CD14-positive monocyte (primary cell): ENCODE measurements around the gene KIF13A. TPM values are rescaled to one million over a fixed set of nuclear protein-coding genes. Genes with fewer than 3 reads are reported as not detected.

Experiments
- DNase-seq, 3 donors: peaks; one replicate each; pipeline ENCODE4 v3.0.0-alpha.2; 2011 to 2022
- H2AFZ ChIP-seq: 2 replicates; pipeline ENCODE4 v1.6.0; 2012; ENCODE audit warnings: mild to moderate bottlenecking, low read depth, low read length, inconsistent platforms; ENCODE audit not compliant: insufficient read depth, poor library complexity, severe bottlenecking
- H3K27ac ChIP-seq, 2 donors: 1 replicate in 1 of 2; 2 replicates in 1 of 2; pipeline ENCODE4 v1.5.1; 2012 to 2013; ENCODE audit warnings: low read length in 2 of 2, control low read depth in 1 of 2, inconsistent platforms in 1 of 2, low read depth in 1 of 2, mild to moderate bottlenecking in 1 of 2
- H3K27me3 ChIP-seq, 2 donors: one replicate each; pipeline versions ENCODE4 v1.6.0 to v1.6.1; 2011 to 2013; ENCODE audit warnings: low read length in 2 of 2; ENCODE audit not compliant: control insufficient read depth in 2 of 2, insufficient read depth in 2 of 2
- H3K36me3 ChIP-seq, 2 donors: replicated peaks in 1 of 2; 1 replicate in 1 of 2; 2 replicates in 1 of 2; pipeline versions ENCODE4 v1.5.1 to v1.6.1; 2012 to 2013; ENCODE audit warnings: low read length in 2 of 2, control low read depth in 1 of 2, inconsistent platforms in 1 of 2, mild to moderate bottlenecking in 1 of 2; ENCODE audit not compliant: insufficient read depth in 2 of 2, control insufficient read depth in 1 of 2
- H3K4me1 ChIP-seq, 2 donors: 1 replicate in 1 of 2; 2 replicates in 1 of 2; pipeline versions ENCODE4 v1.5.1 to v1.6.1; 2012 to 2013; ENCODE audit warnings: low read length in 2 of 2, control low read depth in 1 of 2, inconsistent platforms in 1 of 2, mild to moderate bottlenecking in 1 of 2, moderate library complexity in 1 of 2; ENCODE audit not compliant: insufficient read depth in 2 of 2, control insufficient read depth in 1 of 2
- H3K4me2 ChIP-seq: replicated peaks from 2 replicates; pipeline ENCODE3; 2012; ENCODE audit warnings: low read length, moderate library complexity, mild to moderate bottlenecking; ENCODE audit not compliant: poor library complexity, severe bottlenecking; ENCODE audit errors: extremely low read depth
- H3K4me3 ChIP-seq, 3 experiments: fragments of 200-600 bp in 1 of 3; sonication (generic) in 1 of 3; replicated peaks in 1 of 3; 1 replicate in 2 of 3; 2 replicates in 1 of 3; pipeline ENCODE4 v1.5.1; 2011 to 2013; ENCODE audit warnings: low read length in 3 of 3, mild to moderate bottlenecking in 3 of 3, control low read depth in 2 of 3, low read depth in 2 of 3, inconsistent platforms in 1 of 3, moderate library complexity in 1 of 3
- H3K79me2 ChIP-seq: 2 replicates; pipeline ENCODE4 v1.6.0; 2012; ENCODE audit warnings: mild to moderate bottlenecking, control low read depth, inconsistent platforms, low read length, moderate library complexity; ENCODE audit not compliant: insufficient read depth
- H3K9ac ChIP-seq: 2 replicates; pipeline ENCODE4 v1.6.0; 2017; ENCODE audit warnings: low read length, mild to moderate bottlenecking; ENCODE audit not compliant: insufficient read depth, poor library complexity, severe bottlenecking
- H3K9me3 ChIP-seq, 2 donors: replicated peaks in 1 of 2; 1 replicate in 1 of 2; 2 replicates in 1 of 2; pipeline versions ENCODE4 v1.5.1 to v1.6.1; 2012 to 2013; ENCODE audit warnings: low read length in 2 of 2, control low read depth in 1 of 2; ENCODE audit not compliant: control insufficient read depth in 1 of 2, insufficient read depth in 1 of 2
- H4K20me1 ChIP-seq: 2 replicates; pipeline ENCODE4 v1.6.0; 2012; ENCODE audit warnings: mild to moderate bottlenecking, low read length, control low read depth, moderate library complexity; ENCODE audit not compliant: insufficient read depth
- H3K27ac Mint-ChIP-seq, 7 donors: one replicate each; pipeline ENCODE4 v1.8.0; 2020; ENCODE audit warnings: mild to moderate bottlenecking in 7 of 7, mixed read lengths in 7 of 7, moderate library complexity in 6 of 7, inconsistent platforms in 2 of 7
- H3K27me3 Mint-ChIP-seq, 3 donors: one replicate each; pipeline ENCODE4 v1.8.0; 2021 to 2022; ENCODE audit warnings: low read depth in 3 of 3, mild to moderate bottlenecking in 3 of 3, mixed read lengths in 3 of 3, moderate library complexity in 3 of 3, inconsistent platforms in 1 of 3
- H3K36me3 Mint-ChIP-seq, 2 donors: one replicate each; pipeline ENCODE4 v1.8.0; 2020; ENCODE audit warnings: mixed read lengths in 2 of 2, inconsistent platforms in 1 of 2, mild to moderate bottlenecking in 1 of 2
- H3K4me1 Mint-ChIP-seq: one replicate; pipeline ENCODE4 v1.8.0; 2020; ENCODE audit warnings: mild to moderate bottlenecking, mixed read lengths
- H3K4me3 Mint-ChIP-seq, 2 donors: one replicate each; pipeline ENCODE4 v1.8.0; 2020; ENCODE audit warnings: mild to moderate bottlenecking in 2 of 2, mixed read lengths in 2 of 2, moderate library complexity in 1 of 2
- H3K9me3 Mint-ChIP-seq, 7 donors: one replicate each; pipeline ENCODE4 v1.8.0; 2020 to 2022; ENCODE audit warnings: mixed read lengths in 7 of 7, mild to moderate bottlenecking in 6 of 7, moderate library complexity in 6 of 7, inconsistent platforms in 2 of 7
- CTCF ChIP-seq: fragments of 200-600 bp; IDR thresholded peaks from one replicate; pipeline ENCODE4 v1.8.0; 2022; ENCODE audit warnings: antibody characterized with exemption, mild to moderate bottlenecking
- WGBS: methylation state at CpG from one replicate; pipeline ENCODE4 v1.1.5; 2013; ENCODE audit warnings: missing lambda C conversion rate; ENCODE audit not compliant: insufficient coverage; 5-methylcytosine and 5-hydroxymethylcytosine counted together
- intact Hi-C, 2 donors: fragments of 100-400 bp; cut with micrococcal nuclease; formaldehyde crosslinking; loops; one replicate each; pipeline versions ENCODE4 v1.15.0 to v1.15.1; 2023
- polyA plus RNA-seq, 3 donors: library from polyadenylated mRNA; depleted of rRNA in 1 of 3; unstranded in 2 of 3; stranded (reverse) in 1 of 3; fragments of 300-500 nt in 2 of 3; fragments of >200 nt in 1 of 3; fragmentation: Illumina TruSeq in 2 of 3; gene quantifications; 1 replicate in 2 of 3; 2 replicates in 1 of 3; pipeline ENCODE4 v1.2.3, GENCODE V29; 2012 to 2021

Gene KIF13A
- polyA plus RNA-seq, 3 donors = 2.9 to 28.4 (median 6.0) TPM

- H3K79me2 ChIP-seq = no peaks in the 10 kb centered on the region
- no peak overlapping the region for H3K4me2 ChIP-seq
- H3K4me3 Mint-ChIP-seq = no peak overlapping the region
- intact Hi-C loops = no loop called here
- peaks cover 18 to 39% of the 10 kb centered on the region in 2 donors for H3K36me3 Mint-ChIP-seq
- H3K9me3 Mint-ChIP-seq = no peaks in the 10 kb centered on the region
- H3K27me3 ChIP-seq = no peaks in the 10 kb centered on the region
- H3K9me3 ChIP-seq = no peaks in the 10 kb centered on the region
- peaks cover 7 to 12% of the 10 kb centered on the region in 2 donors for H3K4me1 ChIP-seq
- peaks cover 8% of the 10 kb centered on the region for H4K20me1 ChIP-seq
- WGBS = no CpG with 5 or more reads among the region's 1 CpG
- H3K36me3 ChIP-seq = peaks cover 2 to 31% of the 10 kb centered on the region in 2 donors
- no peak for TF ChIP-seq CTCF
- DNase-seq = no peak
- no peaks in the 10 kb centered on the region for H3K27me3 Mint-ChIP-seq
- H3K27ac ChIP-seq = no peak overlapping the region
- H3K4me1 Mint-ChIP-seq = peaks cover 11% of the 10 kb centered on the region
- no peak overlapping the region for H3K4me3 ChIP-seq
- H2AFZ ChIP-seq = no peak overlapping the region
- H3K9ac ChIP-seq = no peak overlapping the region
- peak overlapping the region in 1 of 7 donors; percentile 6 for H3K27ac Mint-ChIP-seq
Observed at GRCh38 chr6:17871189-17871519, 116.3 kb downstream of the KIF13A start.

- no peak overlapping the region for H3K27ac ChIP-seq
- Mint-ChIP-seq H3K4me1 (peaks cover 11% of the 10 kb centered on the region), H3K27me3 (no peaks in the 10 kb centered on the region), H3K9me3 (no peaks in the 10 kb centered on the region), H3K36me3 (peaks cover 23 to 41% of the 10 kb centered on the region in 2 donors), H3K4me3 (no peak overlapping the region), H3K27ac (no peak overlapping the region)
- H4K20me1 ChIP-seq = peaks cover 11% of the 10 kb centered on the region
- no peaks in the 10 kb centered on the region for H3K27me3 ChIP-seq
- H3K9me3 ChIP-seq = no peaks in the 10 kb centered on the region
- intact Hi-C loops = no loop called here
- H3K79me2 ChIP-seq = no peaks in the 10 kb centered on the region
- no peak overlapping the region for H2AFZ ChIP-seq
- 96% methylated on average over 3 of the region's 5 CpGs for WGBS
- peaks cover 2 to 37% of the 10 kb centered on the region in 2 donors for H3K36me3 ChIP-seq
- H3K4me2 ChIP-seq = no peak overlapping the region
- no peak overlapping the region for H3K4me3 ChIP-seq
- peaks cover 7 to 12% of the 10 kb centered on the region in 2 donors for H3K4me1 ChIP-seq
- DNase-seq = no peak
- no peak for TF ChIP-seq CTCF
- no peak overlapping the region for H3K9ac ChIP-seq
Observed at GRCh38 chr6:17870300-17871188, 116.9 kb downstream of the KIF13A start.
